GM12892 (cell line): ENCODE results near the gene PDCL2.

Source experiments
- DNase-seq: peaks from one replicate; pipeline ENCODE4 v3.0.0; 2011; ENCODE audit not compliant: insufficient read length
- FAIRE-seq: peaks from 2 replicates; lab custom pipeline; 2011; peaks lifted over from hg19 to GRCh38; lab: Jason Lieb, UNC
- POLR2A ChIP-seq: IDR thresholded peaks from 2 replicates; pipeline ENCODE4 v1.6.1; 2011; ENCODE audit warnings: low read depth, low read length, control low read depth
- POLR2AphosphoS5 ChIP-seq: IDR thresholded peaks from 2 replicates; pipeline ENCODE4 v1.6.1; 2011; ENCODE audit warnings: low read depth, low read length, control low read depth
- TAF1 ChIP-seq: IDR thresholded peaks from 2 replicates; pipeline ENCODE4 v1.6.1; 2011; ENCODE audit warnings: low read depth, mild to moderate bottlenecking, control low read depth, low read length, borderline replicate concordance

PDCL2 gene

DNA sequence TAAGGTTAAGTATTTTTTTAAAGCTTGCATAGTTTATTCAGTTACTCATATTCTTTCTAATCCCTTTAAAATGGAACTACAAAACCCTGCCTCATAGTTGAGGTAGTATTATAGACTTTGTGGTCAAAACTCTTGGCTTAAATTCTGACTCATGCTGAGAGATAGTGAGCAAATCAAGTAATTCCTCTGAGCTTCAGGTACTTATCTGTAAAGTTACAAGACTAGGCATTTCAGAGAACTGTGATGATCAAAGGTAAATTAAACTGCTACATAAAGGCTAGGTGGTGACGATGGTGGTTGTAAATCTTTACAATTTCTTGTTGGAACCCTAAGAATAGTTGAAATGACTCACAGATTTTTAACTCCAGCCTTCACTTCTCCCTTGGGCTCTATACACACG is 42.2 kb downstream of the PDCL2 start:
- TF ChIP-seq POLR2A (no peak), POLR2AphosphoS5 (no peak), TAF1 (no peak)
- no peak for FAIRE-seq
- no peak for DNase-seq

DNA sequence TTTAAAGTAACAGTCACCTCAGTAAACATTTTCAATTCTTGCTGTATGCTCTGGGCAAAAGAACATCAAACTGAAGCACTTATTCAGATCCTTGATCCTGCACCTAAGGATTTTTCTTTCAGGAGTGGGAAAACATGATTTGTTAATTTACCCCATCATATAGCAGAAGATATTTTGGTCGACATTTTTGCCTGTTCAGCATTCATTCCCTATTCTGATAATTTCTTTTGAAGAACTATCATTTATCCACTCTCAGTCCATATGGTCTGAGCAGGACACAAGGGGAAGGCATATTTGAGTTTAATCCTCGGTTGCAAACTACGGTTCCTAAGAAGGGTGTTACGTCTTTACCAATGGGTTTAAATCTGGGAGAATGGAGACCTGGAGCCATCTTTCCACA is 44.1 kb downstream of the PDCL2 start:
- FAIRE-seq (no peak), DNase-seq (no peak)
- TF ChIP-seq TAF1 (no peak), POLR2A (no peak), POLR2AphosphoS5 (no peak)

DNA sequence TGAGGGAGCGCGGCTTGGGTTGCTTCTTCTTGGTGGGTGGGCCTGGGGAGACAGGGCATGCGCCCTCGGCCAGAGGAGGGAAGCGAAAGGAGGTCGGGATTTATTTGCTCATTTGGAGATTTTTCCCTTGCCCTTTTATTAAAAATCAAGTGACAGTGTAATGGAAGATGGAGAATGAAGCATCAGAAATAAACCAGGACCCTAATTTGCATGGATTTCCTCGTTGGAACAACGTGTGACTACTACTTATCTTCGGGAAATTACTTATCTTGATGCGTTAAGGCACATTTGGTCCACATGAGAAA is 44.6 kb downstream of the PDCL2 start:
- no peak for TF ChIP-seq TAF1
- no peak for TF ChIP-seq POLR2AphosphoS5
- no peak for TF ChIP-seq POLR2A
- no peak for DNase-seq
- FAIRE-seq, result peak; percentile 79

DNA sequence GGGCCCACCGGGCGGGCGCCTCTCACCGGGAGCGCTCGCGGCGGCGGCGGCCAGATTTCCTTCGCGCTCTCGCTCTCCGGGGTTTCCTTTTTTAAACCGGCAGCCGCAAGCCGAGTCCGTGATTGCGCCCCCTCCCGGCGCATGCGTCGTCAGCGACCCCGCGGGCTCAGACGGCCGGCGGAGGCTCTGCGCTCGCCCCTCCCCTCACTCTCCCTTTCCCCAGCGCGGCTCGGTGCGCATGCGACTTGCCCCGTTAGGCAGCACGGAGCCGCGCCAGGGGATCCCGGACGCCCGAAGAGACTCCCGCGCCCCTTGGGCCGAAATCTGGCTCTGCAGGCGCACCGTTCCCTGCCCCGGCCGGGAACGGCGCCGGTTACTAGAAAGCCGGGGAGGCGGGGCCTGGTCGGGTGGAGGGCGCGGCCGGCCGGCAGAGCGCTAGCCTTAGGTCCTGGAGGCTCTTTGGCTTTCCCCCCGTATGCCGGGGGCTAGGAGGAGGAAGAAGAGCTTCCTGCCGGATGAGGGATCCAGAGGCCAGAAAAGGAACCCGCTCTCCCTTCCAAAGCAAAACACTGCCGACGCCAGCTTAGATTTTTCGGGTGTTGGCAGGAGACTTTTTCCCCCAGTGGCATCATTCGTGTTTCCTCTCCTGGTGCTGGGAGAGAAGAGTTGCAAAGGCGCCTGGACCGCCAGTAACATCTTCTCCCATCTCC is 45.1 kb downstream of the PDCL2 start, which contains the start of gene CLOCK:
Gene CLOCK (minus strand): TSS at position 154 of the 710 bp plus-strand sequence. CDS start 64,124 bp downstream, outside the sequence.
- TF ChIP-seq TAF1 (no peak), POLR2AphosphoS5 (no peak), POLR2A (no peak; the same call in 1 of the 2 replicates)
- FAIRE-seq (peak; percentile 66), DNase-seq (peak; percentile 76)

DNA sequence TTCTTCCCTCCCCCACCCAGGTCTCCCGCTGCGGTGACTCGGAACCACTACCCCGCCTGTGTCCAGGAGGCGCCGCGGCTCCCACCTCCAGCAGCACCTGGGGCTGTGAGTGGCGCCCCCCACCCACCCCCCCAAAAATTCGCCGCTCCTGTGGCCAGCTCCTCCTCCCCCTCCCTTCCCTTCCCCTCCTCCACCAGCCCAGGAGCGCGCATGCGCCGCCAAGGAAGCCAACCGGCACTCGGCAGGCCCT is 45.6 kb downstream of the PDCL2 start:
- TF ChIP-seq TAF1 (no peak), POLR2AphosphoS5 (no peak), POLR2A (no peak)
- FAIRE-seq (peak; percentile 85), DNase-seq (no peak)

DNA sequence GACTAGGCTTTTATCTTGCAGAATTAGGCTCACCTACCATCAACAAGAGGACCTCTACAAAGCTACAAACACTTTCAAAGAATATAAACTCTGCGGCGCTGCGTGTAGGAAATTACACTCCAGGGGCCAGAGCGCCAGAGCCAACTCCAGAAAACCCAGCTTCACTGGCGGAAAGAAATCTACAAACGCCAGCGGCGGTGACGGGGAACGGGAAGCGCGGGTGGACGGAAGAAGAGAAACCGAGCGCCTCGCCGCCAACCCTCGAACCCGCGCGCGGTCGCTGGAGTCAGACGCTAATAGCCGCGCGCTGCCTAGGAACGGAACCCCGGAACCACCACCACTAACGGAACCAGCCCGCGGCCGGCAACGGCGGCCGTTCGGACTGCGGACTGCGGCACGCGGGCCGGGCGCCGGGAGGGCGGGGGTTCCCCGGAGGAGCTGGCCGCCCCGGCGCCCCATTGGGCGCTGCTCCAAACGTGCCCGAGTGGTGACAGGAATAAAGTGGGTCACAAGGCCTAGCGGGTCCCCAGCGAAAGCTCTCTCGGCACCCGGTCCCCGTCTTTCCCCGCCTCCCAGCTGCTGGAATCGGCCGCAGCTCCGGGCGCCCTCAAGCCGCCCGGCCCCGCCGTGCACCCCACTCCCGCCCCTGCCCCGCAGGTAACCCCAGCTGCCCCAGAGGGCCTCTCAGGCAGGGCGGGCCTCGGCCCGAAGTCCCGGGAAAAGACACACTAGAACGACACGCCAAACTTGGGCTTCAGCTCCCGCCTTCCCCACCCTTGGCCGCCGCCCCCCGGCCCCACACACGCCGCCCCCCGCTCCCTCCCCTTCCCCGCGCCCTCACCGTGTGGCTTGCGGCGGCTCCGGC is 46.2 kb downstream of the PDCL2 start:
- TF ChIP-seq TAF1, result peak; percentile 50
- TF ChIP-seq POLR2AphosphoS5, result peak; percentile 68
- TF ChIP-seq POLR2A, result peak; percentile 75
- DNase-seq (peak; percentile 44), FAIRE-seq (peak; percentile 77)

DNA sequence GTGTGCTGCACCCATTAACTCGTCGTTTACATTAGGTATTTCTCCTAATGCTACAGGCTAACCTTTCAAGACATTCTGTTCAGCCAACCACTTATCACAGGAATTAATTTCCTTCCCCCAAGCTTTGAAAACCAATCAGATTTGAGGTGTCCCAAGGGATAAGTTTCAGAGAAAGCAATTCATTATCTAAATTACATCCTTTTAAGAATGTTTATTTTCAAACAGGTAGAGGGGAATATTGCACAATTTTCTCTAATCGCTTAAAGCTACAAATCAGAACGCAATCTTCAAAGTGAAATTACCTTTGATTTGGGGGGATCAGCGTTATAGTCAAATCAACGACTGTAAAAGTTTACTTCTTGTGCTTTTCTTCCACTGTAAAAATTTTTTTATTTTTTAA is 46.9 kb downstream of the PDCL2 start:
- TF ChIP-seq POLR2A (no peak), TAF1 (no peak), POLR2AphosphoS5 (no peak)
- FAIRE-seq (peak; percentile 14), DNase-seq (no peak)

DNA sequence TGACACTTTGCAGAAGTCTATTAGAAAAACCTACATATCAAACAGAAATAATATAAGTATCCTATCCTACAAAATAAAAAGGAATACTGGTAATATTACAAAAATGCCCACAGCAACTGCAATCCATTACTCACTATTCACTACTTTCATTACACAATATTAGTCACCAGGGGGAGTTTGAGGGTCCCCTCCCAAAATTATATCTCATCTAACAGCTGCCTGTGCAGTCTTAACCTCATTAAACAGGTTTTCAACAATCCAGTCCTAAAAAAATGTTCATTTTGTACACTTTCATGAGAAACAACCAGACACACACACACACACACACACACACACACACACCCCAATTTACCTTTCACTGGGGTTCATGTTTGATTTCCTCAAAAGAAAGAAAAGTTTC is 48.2 kb downstream of the PDCL2 start:
- TF ChIP-seq POLR2AphosphoS5, result no peak
- no peak for TF ChIP-seq TAF1
- TF ChIP-seq POLR2A, result no peak
- DNase-seq (no peak), FAIRE-seq (peak; percentile 33)

DNA sequence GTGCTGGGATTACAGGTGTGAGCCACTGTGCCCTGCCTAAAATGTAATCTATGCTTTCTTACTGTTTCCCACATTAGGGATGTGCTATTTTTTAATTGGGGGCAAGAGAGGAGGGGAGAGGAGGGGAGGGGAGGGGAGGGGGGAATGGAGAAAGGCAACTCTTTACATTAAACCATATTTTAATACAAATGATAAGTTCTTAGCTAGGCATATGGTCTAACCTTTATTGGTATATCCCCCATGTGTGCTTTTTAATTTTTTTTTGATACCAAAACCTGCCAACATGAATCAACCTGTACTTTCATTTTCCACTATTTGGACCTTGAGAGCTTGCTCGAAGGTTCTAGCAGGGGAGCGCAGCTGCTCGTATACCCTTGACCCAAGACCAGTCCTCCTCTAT is 51.8 kb downstream of the PDCL2 start:
- FAIRE-seq (no peak), DNase-seq (no peak)
- no peak for TF ChIP-seq POLR2A
- TF ChIP-seq TAF1, result no peak
- TF ChIP-seq POLR2AphosphoS5, result no peak

DNA sequence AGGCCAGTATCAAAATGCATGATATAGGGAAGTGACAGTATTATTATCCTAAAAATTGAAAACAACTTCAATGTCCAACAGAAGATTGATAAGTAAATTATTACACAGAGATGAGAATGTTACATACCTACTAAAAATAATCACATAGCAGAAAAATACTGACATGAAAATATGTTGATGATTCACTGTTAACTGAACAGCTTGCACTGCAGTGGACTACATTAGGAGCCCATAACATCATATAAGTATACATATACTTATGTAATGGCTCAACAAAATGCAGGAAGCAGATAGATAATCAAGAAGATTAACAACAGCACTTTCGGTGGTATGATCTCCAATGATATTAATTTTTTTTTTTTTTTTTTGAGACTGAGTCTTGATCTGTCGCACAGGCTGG is 52.4 kb downstream of the PDCL2 start:
- DNase-seq, result no peak
- no peak for FAIRE-seq
- TF ChIP-seq POLR2AphosphoS5 (no peak), TAF1 (no peak), POLR2A (no peak)

DNA sequence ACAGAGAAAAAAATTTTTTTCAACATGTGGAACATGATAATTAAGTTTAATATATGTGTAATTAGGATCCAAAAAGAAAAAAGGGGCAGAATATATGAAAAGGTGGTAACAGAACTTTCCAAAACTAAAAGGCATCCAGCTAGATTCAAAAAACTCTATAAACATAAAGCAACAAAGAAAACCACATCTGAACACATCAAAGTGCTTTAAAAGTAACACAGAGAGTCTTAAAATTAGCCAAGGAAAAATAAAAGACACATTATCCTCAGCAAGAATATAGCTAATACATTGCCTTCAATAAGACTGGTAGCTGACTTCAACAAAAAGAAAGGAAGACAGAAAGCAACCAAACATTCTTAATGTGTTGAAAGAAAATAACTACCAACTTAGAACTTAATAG is 53.5 kb downstream of the PDCL2 start:
- no peak for DNase-seq
- TF ChIP-seq POLR2A (no peak), POLR2AphosphoS5 (no peak), TAF1 (no peak)
- no peak for FAIRE-seq

DNA sequence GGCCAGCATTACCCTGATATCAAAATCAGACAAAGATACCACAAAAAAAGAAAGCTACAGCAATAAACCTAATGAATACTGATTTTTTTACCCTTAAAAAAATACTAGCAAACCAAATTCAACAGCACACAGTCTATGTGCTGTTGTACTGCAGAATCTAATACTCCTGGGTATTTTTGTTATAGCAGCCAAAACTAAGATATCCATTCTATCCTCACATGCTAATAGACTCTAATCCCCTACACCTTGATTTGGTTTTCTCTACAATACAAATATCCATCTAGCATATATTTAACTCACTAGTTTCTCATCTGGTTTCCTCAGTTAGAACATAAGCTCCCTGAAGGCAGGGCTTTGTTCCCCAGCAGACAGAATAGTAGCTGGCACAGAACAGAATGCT is 57.7 kb downstream of the PDCL2 start:
- TF ChIP-seq POLR2A (no peak), TAF1 (no peak), POLR2AphosphoS5 (no peak)
- DNase-seq (no peak), FAIRE-seq (no peak)
